SK-N-SH treated with all-trans-retinoic acid at 6 μM for 48 hours (cell line): ENCODE data around the gene EMD.

Source experiments
- ATAC-seq: fragments of 200-7000 bp; cut with Tn5 transposase; 3 replicates; pipeline ENCODE4 v1.9.1; 2020; ENCODE audit warnings: mild to moderate bottlenecking, moderate library complexity
- ARNTL ChIP-seq: fragments of 450-650 bp; formaldehyde crosslinking; IDR thresholded peaks from 2 replicates; pipeline ENCODE4 v1.5.0; 2020; ENCODE audit warnings: low read depth, mild to moderate bottlenecking, moderate library complexity, borderline replicate concordance
- BACH2 ChIP-seq: fragments of 250-450 bp; sonication (Bioruptor Pico); IDR thresholded peaks from 2 replicates; pipeline ENCODE4 v1.9.0; 2021; ENCODE audit warnings: mild to moderate bottlenecking, borderline replicate concordance
- CREB5 ChIP-seq: fragments of 250-450 bp; sonication (Bioruptor Pico); IDR thresholded peaks from 2 replicates; pipeline ENCODE4 v1.5.1; 2020; ENCODE audit warnings: low read depth, mild to moderate bottlenecking, moderate library complexity
- CSDC2 ChIP-seq: fragments of 250-450 bp; sonication (Bioruptor Pico); IDR thresholded peaks from 2 replicates; pipeline ENCODE4 v1.5.0; 2020; ENCODE audit warnings: mild to moderate bottlenecking, moderate library complexity
- ESRRG ChIP-seq: fragments of 250-450 bp; sonication (Bioruptor Pico); IDR thresholded peaks from 2 replicates; pipeline ENCODE4 v1.6.1; 2021; ENCODE audit warnings: mild to moderate bottlenecking
- GLIS3 ChIP-seq: fragments of 250-450 bp; sonication (Bioruptor Pico); IDR thresholded peaks from 2 replicates; pipeline ENCODE4 v1.5.0; 2020; ENCODE audit warnings: mild to moderate bottlenecking, moderate library complexity
- ISL1 ChIP-seq: fragments of 250-450 bp; sonication (Bioruptor Pico); IDR thresholded peaks from 2 replicates; pipeline ENCODE4 v2.1.2; 2022; ENCODE audit warnings: mild to moderate bottlenecking, moderate library complexity
- OSR1 ChIP-seq: fragments of 250-450 bp; sonication (Bioruptor Pico); IDR thresholded peaks from 2 replicates; pipeline ENCODE4 v1.8.0; 2022; ENCODE audit warnings: moderate library complexity, mild to moderate bottlenecking, inconsistent platforms
- PPARA ChIP-seq: fragments of 250-450 bp; sonication (Bioruptor Pico); IDR thresholded peaks from 2 replicates; pipeline ENCODE4 v1.5.0; 2020; ENCODE audit warnings: mild to moderate bottlenecking, borderline replicate concordance
- RARB ChIP-seq: fragments of 250-450 bp; sonication (Bioruptor Pico); IDR thresholded peaks from 2 replicates; pipeline ENCODE4 v1.8.0; 2021; ENCODE audit warnings: mild to moderate bottlenecking, moderate library complexity
- SNAI2 ChIP-seq: fragments of 250-450 bp; sonication (Bioruptor Pico); IDR thresholded peaks from 2 replicates; pipeline ENCODE4 v1.5.0; 2020; ENCODE audit warnings: mild to moderate bottlenecking, moderate library complexity
- TCF4 ChIP-seq: fragments of 250-450 bp; sonication (Bioruptor Pico); IDR thresholded peaks from 2 replicates; pipeline ENCODE4 v1.8.0; 2021; ENCODE audit warnings: mild to moderate bottlenecking, moderate library complexity, borderline replicate concordance
- TOX ChIP-seq: fragments of 250-450 bp; sonication (Bioruptor Pico); IDR thresholded peaks from 2 replicates; pipeline ENCODE4 v1.8.0; 2021; ENCODE audit warnings: mild to moderate bottlenecking, moderate library complexity, borderline replicate concordance
- ZC3H10 ChIP-seq: fragments of 250-450 bp; sonication (Bioruptor Pico); IDR thresholded peaks from 2 replicates; pipeline ENCODE4 v1.5.1; 2021; ENCODE audit warnings: mild to moderate bottlenecking, moderate library complexity
- ZFP3 ChIP-seq: fragments of 250-450 bp; sonication (Bioruptor Pico); IDR thresholded peaks from 2 replicates; pipeline ENCODE4 v1.5.0; 2020; ENCODE audit warnings: mild to moderate bottlenecking, moderate library complexity
- ZFP30 ChIP-seq: fragments of 450-650 bp; formaldehyde crosslinking; IDR thresholded peaks from 2 replicates; pipeline ENCODE4 v1.5.0; 2022; ENCODE audit warnings: mild to moderate bottlenecking, moderate library complexity
- ZNF565 ChIP-seq: fragments of 450-650 bp; formaldehyde crosslinking; conservative IDR thresholded peaks from 2 replicates; pipeline ENCODE4 v1.5.0; 2020; ENCODE audit warnings: low read depth, mild to moderate bottlenecking, moderate library complexity
- ZNF8 ChIP-seq: fragments of 450-650 bp; formaldehyde crosslinking; IDR thresholded peaks from 2 replicates; pipeline ENCODE4 v1.5.0; 2020; ENCODE audit warnings: mild to moderate bottlenecking, moderate library complexity
- TF ChIP-seq, protein P1 (sequence below): fragments of 250-450 bp; sonication (Bioruptor Pico); IDR thresholded peaks from 2 replicates; pipeline ENCODE4 v1.5.0; 2020; ENCODE audit warnings: mild to moderate bottlenecking, moderate library complexity
- TF ChIP-seq, protein P2 (sequence below): fragments of 250-450 bp; sonication (Bioruptor Pico); IDR thresholded peaks from 2 replicates; pipeline ENCODE4 v1.8.0; 2020; ENCODE audit warnings: mild to moderate bottlenecking, moderate library complexity, borderline replicate concordance
- TF ChIP-seq, protein P3 (sequence below): fragments of 250-450 bp; sonication (Bioruptor Pico); IDR thresholded peaks from 2 replicates; pipeline ENCODE4 v1.5.1; 2021; ENCODE audit warnings: mild to moderate bottlenecking, moderate library complexity

Gene EMD

GRCh38 chrX:154401918-154402621 is 23.0 kb downstream of the EMD start (continued):
- TF ChIP-seq RARB (CRISPR knock-in tag): no peak
- TF ChIP-seq ARNTL: no peak
- no peak for TF ChIP-seq ZC3H10 (CRISPR knock-in tag)
- TF ChIP-seq ZNF8 (CRISPR knock-in tag): no peak

DNA sequence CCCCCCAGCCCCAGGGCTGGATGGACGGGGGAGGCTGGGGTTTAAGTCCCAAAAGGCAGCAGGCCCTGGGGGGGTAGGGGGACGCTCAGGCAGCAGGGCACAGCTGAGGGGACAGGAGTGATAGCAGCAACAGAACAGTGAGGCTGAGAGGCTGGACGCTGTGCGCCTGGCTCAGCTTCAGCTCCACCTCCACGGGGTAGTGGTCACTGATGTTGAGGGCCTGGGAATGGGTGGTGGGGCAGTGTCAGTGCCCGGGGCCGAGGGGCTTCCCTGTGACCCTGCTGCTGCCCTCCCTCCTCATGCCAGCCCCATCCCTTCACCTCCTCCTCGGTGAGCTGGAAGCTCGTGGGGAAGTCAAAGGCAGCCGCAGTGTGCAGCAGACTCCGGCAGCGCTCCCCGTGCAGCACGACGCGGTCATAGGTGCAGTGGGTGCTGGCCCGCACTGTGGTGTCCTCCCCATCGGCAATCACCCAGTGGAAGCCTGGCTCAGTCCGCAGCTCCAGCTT is 23.6 kb downstream of the EMD start:
- peak; percentile 29 for ATAC-seq
- TF ChIP-seq ZFP3 (no peak), ISL1 (no peak), PPARA (CRISPR knock-in tag) (no peak), GLIS3 (no peak), CSDC2 (CRISPR knock-in tag) (no peak), ZNF565 (no peak), SNAI2 (CRISPR knock-in tag) (no peak), ZFP30 (CRISPR knock-in tag) (no peak), ZNF8 (CRISPR knock-in tag) (no peak), ESRRG (CRISPR knock-in tag) (no peak), RARB (CRISPR knock-in tag) (no peak), TCF4 (CRISPR knock-in tag) (no peak), BACH2 (CRISPR knock-in tag) (no peak), ZC3H10 (CRISPR knock-in tag) (no peak), CREB5 (CRISPR knock-in tag) (no peak), TOX (CRISPR knock-in tag) (no peak), ARNTL (no peak)
- TF ChIP-seq, protein P1, sequence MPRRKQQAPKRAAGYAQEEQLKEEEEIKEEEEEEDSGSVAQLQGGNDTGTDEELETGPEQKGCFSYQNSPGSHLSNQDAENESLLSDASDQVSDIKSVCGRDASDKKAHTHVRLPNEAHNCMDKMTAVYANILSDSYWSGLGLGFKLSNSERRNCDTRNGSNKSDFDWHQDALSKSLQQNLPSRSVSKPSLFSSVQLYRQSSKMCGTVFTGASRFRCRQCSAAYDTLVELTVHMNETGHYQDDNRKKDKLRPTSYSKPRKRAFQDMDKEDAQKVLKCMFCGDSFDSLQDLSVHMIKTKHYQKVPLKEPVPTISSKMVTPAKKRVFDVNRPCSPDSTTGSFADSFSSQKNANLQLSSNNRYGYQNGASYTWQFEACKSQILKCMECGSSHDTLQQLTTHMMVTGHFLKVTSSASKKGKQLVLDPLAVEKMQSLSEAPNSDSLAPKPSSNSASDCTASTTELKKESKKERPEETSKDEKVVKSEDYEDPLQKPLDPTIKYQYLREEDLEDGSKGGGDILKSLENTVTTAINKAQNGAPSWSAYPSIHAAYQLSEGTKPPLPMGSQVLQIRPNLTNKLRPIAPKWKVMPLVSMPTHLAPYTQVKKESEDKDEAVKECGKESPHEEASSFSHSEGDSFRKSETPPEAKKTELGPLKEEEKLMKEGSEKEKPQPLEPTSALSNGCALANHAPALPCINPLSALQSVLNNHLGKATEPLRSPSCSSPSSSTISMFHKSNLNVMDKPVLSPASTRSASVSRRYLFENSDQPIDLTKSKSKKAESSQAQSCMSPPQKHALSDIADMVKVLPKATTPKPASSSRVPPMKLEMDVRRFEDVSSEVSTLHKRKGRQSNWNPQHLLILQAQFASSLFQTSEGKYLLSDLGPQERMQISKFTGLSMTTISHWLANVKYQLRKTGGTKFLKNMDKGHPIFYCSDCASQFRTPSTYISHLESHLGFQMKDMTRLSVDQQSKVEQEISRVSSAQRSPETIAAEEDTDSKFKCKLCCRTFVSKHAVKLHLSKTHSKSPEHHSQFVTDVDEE (CRISPR knock-in tag): no peak
- TF ChIP-seq, protein P2, sequence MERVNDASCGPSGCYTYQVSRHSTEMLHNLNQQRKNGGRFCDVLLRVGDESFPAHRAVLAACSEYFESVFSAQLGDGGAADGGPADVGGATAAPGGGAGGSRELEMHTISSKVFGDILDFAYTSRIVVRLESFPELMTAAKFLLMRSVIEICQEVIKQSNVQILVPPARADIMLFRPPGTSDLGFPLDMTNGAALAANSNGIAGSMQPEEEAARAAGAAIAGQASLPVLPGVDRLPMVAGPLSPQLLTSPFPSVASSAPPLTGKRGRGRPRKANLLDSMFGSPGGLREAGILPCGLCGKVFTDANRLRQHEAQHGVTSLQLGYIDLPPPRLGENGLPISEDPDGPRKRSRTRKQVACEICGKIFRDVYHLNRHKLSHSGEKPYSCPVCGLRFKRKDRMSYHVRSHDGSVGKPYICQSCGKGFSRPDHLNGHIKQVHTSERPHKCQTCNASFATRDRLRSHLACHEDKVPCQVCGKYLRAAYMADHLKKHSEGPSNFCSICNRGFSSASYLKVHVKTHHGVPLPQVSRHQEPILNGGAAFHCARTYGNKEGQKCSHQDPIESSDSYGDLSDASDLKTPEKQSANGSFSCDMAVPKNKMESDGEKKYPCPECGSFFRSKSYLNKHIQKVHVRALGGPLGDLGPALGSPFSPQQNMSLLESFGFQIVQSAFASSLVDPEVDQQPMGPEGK (CRISPR knock-in tag): no peak
- TF ChIP-seq, protein P3, sequence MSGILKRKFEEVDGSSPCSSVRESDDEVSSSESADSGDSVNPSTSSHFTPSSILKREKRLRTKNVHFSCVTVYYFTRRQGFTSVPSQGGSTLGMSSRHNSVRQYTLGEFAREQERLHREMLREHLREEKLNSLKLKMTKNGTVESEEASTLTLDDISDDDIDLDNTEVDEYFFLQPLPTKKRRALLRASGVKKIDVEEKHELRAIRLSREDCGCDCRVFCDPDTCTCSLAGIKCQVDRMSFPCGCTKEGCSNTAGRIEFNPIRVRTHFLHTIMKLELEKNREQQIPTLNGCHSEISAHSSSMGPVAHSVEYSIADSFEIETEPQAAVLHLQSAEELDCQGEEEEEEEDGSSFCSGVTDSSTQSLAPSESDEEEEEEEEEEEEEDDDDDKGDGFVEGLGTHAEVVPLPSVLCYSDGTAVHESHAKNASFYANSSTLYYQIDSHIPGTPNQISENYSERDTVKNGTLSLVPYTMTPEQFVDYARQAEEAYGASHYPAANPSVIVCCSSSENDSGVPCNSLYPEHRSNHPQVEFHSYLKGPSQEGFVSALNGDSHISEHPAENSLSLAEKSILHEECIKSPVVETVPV (CRISPR knock-in tag): no peak
- TF ChIP-seq, all 23 proteins: peak for 0

GRCh38 chrX:154403192-154403591 is 24.1 kb downstream of the EMD start:
- ATAC-seq: no peak; the same call in none of the 3 replicates
- TF ChIP-seq OSR1 (CRISPR knock-in tag): no peak
- no peak for TF ChIP-seq SNAI2 (CRISPR knock-in tag)
- TF ChIP-seq ESRRG (CRISPR knock-in tag): no peak
- TF ChIP-seq CSDC2 (CRISPR knock-in tag): no peak
- no peak for TF ChIP-seq ZFP30 (CRISPR knock-in tag)
- TF ChIP-seq ZFP3: no peak
- no peak for TF ChIP-seq TCF4 (CRISPR knock-in tag)
- no peak for TF ChIP-seq TOX (CRISPR knock-in tag)
- TF ChIP-seq ISL1: no peak
- TF ChIP-seq BACH2 (CRISPR knock-in tag): no peak
- no peak for TF ChIP-seq ZC3H10 (CRISPR knock-in tag)
- no peak for TF ChIP-seq CREB5 (CRISPR knock-in tag)
- no peak for TF ChIP-seq ARNTL
